ENCODE measurements around the gene ADCY6.

Gene ADCY6

GRCh38 chr12:48815126-48816110, 26.5 kb upstream of the ADCY6 start:
- DNase-seq (ENCODE audit: low read depth in 2 of 2) = peak in 1 of 2 donors; percentile 21

GRCh38 chr12:48814262-48815125, 25.6 kb upstream of the ADCY6 start:
- peak; percentile 52 to 78 for DNase-seq (ENCODE audit: low read depth in 2 of 2)

- no peak for DNase-seq (ENCODE audit: low read depth in 2 of 2)
Measured at GRCh38 chr12:48813465-48814261, 24.8 kb upstream of the ADCY6 start.

GRCh38 chr12:48812389-48812788, 23.5 kb upstream of the ADCY6 start:
- DNase-seq (ENCODE audit: low read depth in 2 of 2) = no peak

GRCh38 chr12:48811437-48812090, 22.7 kb upstream of the ADCY6 start:
- DNase-seq (ENCODE audit: low read depth in 2 of 2) = no peak

- no peak for DNase-seq (ENCODE audit: low read depth in 2 of 2)
Measured at GRCh38 chr12:48810903-48811431, 22.1 kb upstream of the ADCY6 start.

GRCh38 chr12:48807981-48808380, 19.1 kb upstream of the ADCY6 start:
- DNase-seq (ENCODE audit: low read depth in 2 of 2) = no peak

GRCh38 chr12:48803675-48804074, 14.8 kb upstream of the ADCY6 start:
- DNase-seq (ENCODE audit: low read depth in 2 of 2) = no peak

- DNase-seq (ENCODE audit: low read depth in 2 of 2) = no peak
Measured at GRCh38 chr12:48800971-48801370, 12.1 kb upstream of the ADCY6 start.

- DNase-seq (ENCODE audit: low read depth in 2 of 2) = no peak
Measured at GRCh38 chr12:48800457-48800856, 11.6 kb upstream of the ADCY6 start.

- DNase-seq (ENCODE audit: low read depth in 2 of 2) = no peak
Measured at GRCh38 chr12:48796976-48797375, 8.1 kb upstream of the ADCY6 start.

GRCh38 chr12:48795550-48796455, 6.9 kb upstream of the ADCY6 start:
- peak in 1 of 2 donors; percentile 28 for DNase-seq (ENCODE audit: low read depth in 2 of 2)

GRCh38 chr12:48794870-48795269, 6.0 kb upstream of the ADCY6 start:
- no peak for DNase-seq (ENCODE audit: low read depth in 2 of 2)

GRCh38 chr12:48793696-48794095, 4.8 kb upstream of the ADCY6 start:
- DNase-seq (ENCODE audit: low read depth in 2 of 2) = no peak

- DNase-seq (ENCODE audit: low read depth in 2 of 2) = no peak
Measured at GRCh38 chr12:48789858-48790326, 1.0 kb upstream of the ADCY6 start.

GRCh38 chr12:48788524-48788853, 400 bp downstream of the ADCY6 start:
- DNase-seq (ENCODE audit: low read depth in 2 of 2) = no peak

GRCh38 chr12:48787791-48788523, 932 bp downstream of the ADCY6 start:
- DNase-seq (ENCODE audit: low read depth in 2 of 2) = no peak

GRCh38 chr12:48786591-48787544, 2.0 kb downstream of the ADCY6 start:
- DNase-seq (ENCODE audit: low read depth in 2 of 2) = no peak
